HCT116 (cell line): ENCODE measurements around the gene RAB31. TPM values are rescaled to one million over a fixed set of nuclear protein-coding genes. Genes with fewer than 3 reads are reported as not detected.

Source experiments
- ATAC-seq: fragments of 200-7000 bp; cut with Tn5 transposase; 2 replicates; pipeline ENCODE4 v1.9.1; 2020; ENCODE audit warnings: mild to moderate bottlenecking, moderate library complexity
- BruUV-seq: library from RNA; stranded (reverse); fragments of 400-500 nt; replicated peaks from 2 replicates; lab custom pipeline; 2021; lab: Mats Ljungman, UMichigan
- CTCF ChIA-PET: fragments of 300-600 bp; sonication (Branson Sonifier 250); formaldehyde crosslinking; loops from one replicate; lab custom pipeline; 2021; ENCODE audit warnings: antibody characterized with exemption; lab: Charles Lee
- POLR2A ChIA-PET: fragments of 300-600, 350-600 bp; sonication (Branson Sonifier 250); formaldehyde crosslinking; loops from one replicate; lab custom pipeline; 2021; ENCODE audit warnings: antibody characterized with exemption; lab: Charles Lee
- RAD21 ChIA-PET, 2 experiments: fragments of 300-600 bp; sonication (Branson Sonifier 250); formaldehyde crosslinking; loops; one replicate each; lab custom pipeline; 2023; ENCODE audit warnings: low total read pairs in 2 of 2; ENCODE audit not compliant: uncharacterized antibody in 2 of 2, unreplicated experiment in 2 of 2, low non-redundant PET in 1 of 2; lab: Charles Lee
- DNase-seq: peaks from one replicate; pipeline ENCODE4 v3.0.0-alpha.2; 2010; ENCODE audit warnings: low read depth, low spot score
- H2AFZ ChIP-seq: fragments of 200-600 bp; shearing (Covaris generic), sonication (generic); 2 replicates; pipeline ENCODE4 v1.6.1; 2017; ENCODE audit warnings: low read depth, mixed run types, mixed read lengths, antibody characterized with exemption, low read length; ENCODE audit not compliant: poor library complexity, severe bottlenecking
- H3K27ac ChIP-seq: 2 replicates; pipeline ENCODE4 v1.5.1; 2012; ENCODE audit warnings: low read depth, low read length
- H3K27me3 ChIP-seq: fragments of 200-600 bp; sonication (generic); 2 replicates; pipeline ENCODE4 v1.6.1; 2016; ENCODE audit warnings: mixed run types, low read length, mixed read lengths; ENCODE audit not compliant: insufficient read depth
- H3K36me3 ChIP-seq, 2 experiments: fragments of 200-500 bp in 1 of 2; fragments of 200-600 bp in 1 of 2; sonication (Bioruptor generic) in 1 of 2; sonication (generic) in 1 of 2; 2 replicates each; pipeline versions ENCODE4 v1.5.1 to v1.6.1; 2014 to 2016; ENCODE audit warnings: low read length in 2 of 2, inconsistent platforms in 1 of 2, mixed read lengths in 1 of 2, mixed run types in 1 of 2; ENCODE audit not compliant: insufficient read depth in 2 of 2, control insufficient read depth in 1 of 2
- H3K4me1 ChIP-seq, 2 experiments: fragments of 200-600 bp in 1 of 2; sonication (generic) in 1 of 2; 2 replicates each; pipeline versions ENCODE4 v1.5.1 to v1.6.1; 2012 to 2017; ENCODE audit warnings: low read length in 2 of 2, inconsistent platforms in 1 of 2, mild to moderate bottlenecking in 1 of 2, mixed read lengths in 1 of 2, mixed run types in 1 of 2, moderate library complexity in 1 of 2; ENCODE audit not compliant: insufficient read depth in 2 of 2, control insufficient read depth in 1 of 2
- H3K4me2 ChIP-seq: fragments of 200-600 bp; sonication (generic); 2 replicates; pipeline ENCODE4 v1.6.1; 2017; ENCODE audit warnings: mixed run types, low read length, mixed read lengths
- H3K4me3 ChIP-seq, 2 experiments: fragments of 200-600 bp in 1 of 2; sonication (generic) in 1 of 2; replicated peaks in 1 of 2; 2 replicates each; pipeline ENCODE4 v1.5.1; 2011 to 2016; ENCODE audit warnings: low read length in 2 of 2, control low read depth in 1 of 2, low read depth in 1 of 2, mild to moderate bottlenecking in 1 of 2, mixed read lengths in 1 of 2, mixed run types in 1 of 2
- H3K79me2 ChIP-seq: fragments of 200-600 bp; sonication (generic); 2 replicates; pipeline ENCODE4 v1.6.1; 2017; ENCODE audit warnings: mild to moderate bottlenecking, mixed run types, low read length, moderate library complexity, mixed read lengths; ENCODE audit not compliant: insufficient read depth
- H3K9ac ChIP-seq: fragments of 200-600 bp; sonication (generic); 2 replicates; pipeline ENCODE4 v1.6.1; 2016; ENCODE audit warnings: low read length, mixed read lengths
- H3K9me2 ChIP-seq: fragments of 200-600 bp; sonication (generic), shearing (Covaris generic); 2 replicates; pipeline ENCODE4 v1.6.1; 2017; ENCODE audit warnings: mixed run types, mild to moderate bottlenecking, moderate library complexity; ENCODE audit not compliant: insufficient read depth
- H3K9me3 ChIP-seq, 2 experiments: fragments of 200-500 bp in 1 of 2; fragments of 200-600 bp in 1 of 2; sonication (Bioruptor generic) in 1 of 2; sonication (generic) in 1 of 2; 2 replicates each; pipeline ENCODE4 v1.6.1; 2014 to 2017; ENCODE audit warnings: low read length in 2 of 2, mixed read lengths in 2 of 2, inconsistent platforms in 1 of 2, low read depth in 1 of 2, mild to moderate bottlenecking in 1 of 2, mixed run types in 1 of 2, moderate library complexity in 1 of 2; ENCODE audit not compliant: control insufficient read depth in 1 of 2, insufficient read depth in 1 of 2
- H4K20me1 ChIP-seq: fragments of 200-600 bp; sonication (generic), shearing (Covaris generic); 2 replicates; pipeline ENCODE4 v1.6.1; 2017; ENCODE audit warnings: mixed run types, mild to moderate bottlenecking, moderate library complexity; ENCODE audit not compliant: insufficient read depth
- EGR1 ChIP-seq: IDR thresholded peaks from 2 replicates; pipeline ENCODE4 v1.6.1; 2012; ENCODE audit warnings: low read depth
- ELF1 ChIP-seq: IDR thresholded peaks from 2 replicates; pipeline ENCODE4 v1.6.1; 2012; ENCODE audit warnings: low read depth, borderline replicate concordance
- EZH2 ChIP-seq: fragments of 200-600 bp; sonication (generic); IDR thresholded peaks from 2 replicates; pipeline ENCODE4 v1.6.1; 2017; ENCODE audit warnings: antibody characterized with exemption, mixed run types
- EZH2phosphoT487 ChIP-seq: fragments of 200-600 bp; IDR thresholded peaks from 2 replicates; pipeline ENCODE4 v1.6.1; 2018; ENCODE audit warnings: antibody characterized with exemption, borderline replicate concordance
- FOSL1 ChIP-seq: IDR thresholded peaks from 2 replicates; pipeline ENCODE4 v1.6.1; 2012; ENCODE audit warnings: low read depth
- JUND ChIP-seq: IDR thresholded peaks from 2 replicates; pipeline ENCODE4 v1.6.1; 2012
- RAD21 ChIP-seq: IDR thresholded peaks from 2 replicates; pipeline ENCODE4 v1.6.1; 2012; ENCODE audit warnings: low read depth, mild to moderate bottlenecking
- SIN3A ChIP-seq: IDR thresholded peaks from 2 replicates; pipeline ENCODE4 v1.6.1; 2012; ENCODE audit warnings: low read depth
- SP1 ChIP-seq: IDR thresholded peaks from 2 replicates; pipeline ENCODE4 v1.6.1; 2012; ENCODE audit warnings: low read depth
- TCF7L2 ChIP-seq: IDR thresholded peaks from 2 replicates; pipeline ENCODE4 v1.7.0; 2011; ENCODE audit warnings: borderline replicate concordance, inconsistent platforms; ENCODE audit not compliant: insufficient read depth, insufficient read length; ENCODE audit errors: extremely low read depth
- ZFX ChIP-seq: fragments of 450-650 bp; IDR thresholded peaks from 2 replicates; pipeline ENCODE4 v1.6.1; 2017
- ZNF274 ChIP-seq: fragments of 200-500 bp; sonication (Bioruptor generic); IDR thresholded peaks from 2 replicates; pipeline ENCODE4 v1.6.1; 2014; ENCODE audit warnings: mild to moderate bottlenecking, low read depth, low read length, inconsistent platforms
- intact Hi-C: fragments of 100-400 bp; cut with micrococcal nuclease; formaldehyde crosslinking; loops from 2 replicates; pipeline ENCODE4 v1.10.0; 2022
- total RNA-seq: library from RNA; stranded (reverse); gene quantifications from one replicate; pipeline ENCODE4 v1.2.1, GENCODE V29; 2021; ENCODE audit not compliant: unreplicated experiment
- TF ChIP-seq, protein P1 (sequence below), 3 experiments: fragments of 200-600 bp in 1 of 3; sonication (generic) in 1 of 3; IDR thresholded peaks in 2 of 3; conservative IDR thresholded peaks in 1 of 3; 2 replicates each; pipeline ENCODE4 v1.5.1; 2012 to 2017; ENCODE audit warnings: low read depth in 2 of 3, low read length in 2 of 3, antibody characterized with exemption in 1 of 3, borderline replicate concordance in 1 of 3, control low read depth in 1 of 3, mild to moderate bottlenecking in 1 of 3, mixed read lengths in 1 of 3, mixed run types in 1 of 3, moderate library complexity in 1 of 3; ENCODE audit not compliant: insufficient read depth in 1 of 3
- TF ChIP-seq, protein P2 (sequence below): IDR thresholded peaks from 2 replicates; pipeline ENCODE4 v1.6.1; 2012; ENCODE audit warnings: low read depth
- TF ChIP-seq, protein P3 (sequence below): IDR thresholded peaks from 2 replicates; pipeline ENCODE4 v1.6.1; 2012

Gene RAB31
- total RNA-seq, 1 experiment from 2014 or later: 46.9 TPM

DNA sequence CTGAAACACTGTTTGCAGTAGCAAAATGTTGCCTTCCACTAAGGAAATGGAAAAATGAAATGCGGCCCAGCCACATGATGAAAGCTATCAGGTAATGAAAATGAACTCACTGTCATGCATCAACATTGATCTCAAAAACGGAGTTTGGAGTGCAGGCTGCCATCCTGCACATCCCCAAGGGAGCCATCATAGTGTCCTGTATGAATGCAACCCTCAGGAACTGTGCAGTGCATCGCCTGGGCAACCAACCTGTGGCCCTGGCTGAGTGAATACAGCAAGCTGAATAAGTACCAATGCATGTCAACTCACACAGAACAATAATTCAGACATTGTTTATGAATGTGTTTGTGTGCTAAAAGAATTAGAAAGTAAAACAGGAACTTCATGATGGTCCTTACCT, 154.6 kb downstream of the RAB31 start:
- no peaks in the 10 kb centered on the region for H3K36me3 ChIP-seq

More for the DNA sequence above, 154.6 kb downstream of the RAB31 start:
- H3K9me3 ChIP-seq: peaks cover 6 to 11% of the 10 kb centered on the region in 2 experiments; a peak in 2 of 4 replicates
- no peak overlapping the region for H3K4me3 ChIP-seq
- RAD21 ChIA-PET: no interaction called here
- no peaks in the 10 kb centered on the region for H3K79me2 ChIP-seq
- H2AFZ ChIP-seq: no peak overlapping the region
- ATAC-seq: no peak
- H3K27ac ChIP-seq: no peak overlapping the region
- no peak for TF ChIP-seq EZH2
- no peak for TF ChIP-seq TCF7L2
- TF ChIP-seq, protein P1, sequence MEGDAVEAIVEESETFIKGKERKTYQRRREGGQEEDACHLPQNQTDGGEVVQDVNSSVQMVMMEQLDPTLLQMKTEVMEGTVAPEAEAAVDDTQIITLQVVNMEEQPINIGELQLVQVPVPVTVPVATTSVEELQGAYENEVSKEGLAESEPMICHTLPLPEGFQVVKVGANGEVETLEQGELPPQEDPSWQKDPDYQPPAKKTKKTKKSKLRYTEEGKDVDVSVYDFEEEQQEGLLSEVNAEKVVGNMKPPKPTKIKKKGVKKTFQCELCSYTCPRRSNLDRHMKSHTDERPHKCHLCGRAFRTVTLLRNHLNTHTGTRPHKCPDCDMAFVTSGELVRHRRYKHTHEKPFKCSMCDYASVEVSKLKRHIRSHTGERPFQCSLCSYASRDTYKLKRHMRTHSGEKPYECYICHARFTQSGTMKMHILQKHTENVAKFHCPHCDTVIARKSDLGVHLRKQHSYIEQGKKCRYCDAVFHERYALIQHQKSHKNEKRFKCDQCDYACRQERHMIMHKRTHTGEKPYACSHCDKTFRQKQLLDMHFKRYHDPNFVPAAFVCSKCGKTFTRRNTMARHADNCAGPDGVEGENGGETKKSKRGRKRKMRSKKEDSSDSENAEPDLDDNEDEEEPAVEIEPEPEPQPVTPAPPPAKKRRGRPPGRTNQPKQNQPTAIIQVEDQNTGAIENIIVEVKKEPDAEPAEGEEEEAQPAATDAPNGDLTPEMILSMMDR (IDR thresholded peaks at IDR 0.05 in 2 of 3, conservative IDR thresholded peaks at IDR 0.05 in 1 of 3; ENCODE audit: borderline replicate concordance in 1 of 3, insufficient read depth in 1 of 3, low read depth in 2 of 3, low read length in 2 of 3): no peak
- TF ChIP-seq RAD21: no peak
- no peak for TF ChIP-seq EGR1
- no peak for TF ChIP-seq ELF1
- TF ChIP-seq SP1: no peak
- no peak for TF ChIP-seq JUND
- TF ChIP-seq FOSL1: no peak
- no peak for TF ChIP-seq EZH2phosphoT487
- TF ChIP-seq, protein P2, sequence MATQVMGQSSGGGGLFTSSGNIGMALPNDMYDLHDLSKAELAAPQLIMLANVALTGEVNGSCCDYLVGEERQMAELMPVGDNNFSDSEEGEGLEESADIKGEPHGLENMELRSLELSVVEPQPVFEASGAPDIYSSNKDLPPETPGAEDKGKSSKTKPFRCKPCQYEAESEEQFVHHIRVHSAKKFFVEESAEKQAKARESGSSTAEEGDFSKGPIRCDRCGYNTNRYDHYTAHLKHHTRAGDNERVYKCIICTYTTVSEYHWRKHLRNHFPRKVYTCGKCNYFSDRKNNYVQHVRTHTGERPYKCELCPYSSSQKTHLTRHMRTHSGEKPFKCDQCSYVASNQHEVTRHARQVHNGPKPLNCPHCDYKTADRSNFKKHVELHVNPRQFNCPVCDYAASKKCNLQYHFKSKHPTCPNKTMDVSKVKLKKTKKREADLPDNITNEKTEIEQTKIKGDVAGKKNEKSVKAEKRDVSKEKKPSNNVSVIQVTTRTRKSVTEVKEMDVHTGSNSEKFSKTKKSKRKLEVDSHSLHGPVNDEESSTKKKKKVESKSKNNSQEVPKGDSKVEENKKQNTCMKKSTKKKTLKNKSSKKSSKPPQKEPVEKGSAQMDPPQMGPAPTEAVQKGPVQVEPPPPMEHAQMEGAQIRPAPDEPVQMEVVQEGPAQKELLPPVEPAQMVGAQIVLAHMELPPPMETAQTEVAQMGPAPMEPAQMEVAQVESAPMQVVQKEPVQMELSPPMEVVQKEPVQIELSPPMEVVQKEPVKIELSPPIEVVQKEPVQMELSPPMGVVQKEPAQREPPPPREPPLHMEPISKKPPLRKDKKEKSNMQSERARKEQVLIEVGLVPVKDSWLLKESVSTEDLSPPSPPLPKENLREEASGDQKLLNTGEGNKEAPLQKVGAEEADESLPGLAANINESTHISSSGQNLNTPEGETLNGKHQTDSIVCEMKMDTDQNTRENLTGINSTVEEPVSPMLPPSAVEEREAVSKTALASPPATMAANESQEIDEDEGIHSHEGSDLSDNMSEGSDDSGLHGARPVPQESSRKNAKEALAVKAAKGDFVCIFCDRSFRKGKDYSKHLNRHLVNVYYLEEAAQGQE: no peak
- no peak for TF ChIP-seq ZFX
- TF ChIP-seq ZNF274: no peak
- no peak for TF ChIP-seq SIN3A
- TF ChIP-seq, protein P3, sequence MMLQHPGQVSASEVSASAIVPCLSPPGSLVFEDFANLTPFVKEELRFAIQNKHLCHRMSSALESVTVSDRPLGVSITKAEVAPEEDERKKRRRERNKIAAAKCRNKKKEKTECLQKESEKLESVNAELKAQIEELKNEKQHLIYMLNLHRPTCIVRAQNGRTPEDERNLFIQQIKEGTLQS: no peak
- TF ChIP-seq, all 23 proteins: peak for 0
- no TSS peak for BruUV-seq
- no peaks in the 10 kb centered on the region; the same call in 1 of the 2 replicates for H3K9me2 ChIP-seq
- no peaks in the 10 kb centered on the region for H4K20me1 ChIP-seq
- no peak overlapping the region for H3K9ac ChIP-seq
- no peak for DNase-seq
- intact Hi-C loops: no loop called here
- no peak overlapping the region for H3K4me2 ChIP-seq
- H3K4me1 ChIP-seq: peaks cover 0 to 9% of the 10 kb centered on the region in 2 experiments; a peak in 1 of 4 replicates
- ChIA-PET CTCF (no interaction called here), POLR2A (no interaction called here)
- no peaks in the 10 kb centered on the region for H3K27me3 ChIP-seq
